GM18861 (cell line): ENCODE measurements around the gene SIVA1.

ENCODE experiments used
- ATAC-seq: cut with Tn5 transposase; IDR thresholded peaks from one replicate; pipeline ENCODE4 v1.9.1; 2021; ENCODE audit not compliant: unreplicated experiment

The SIVA1 gene

GRCh38 chr14:104806625-104807465, 53.9 kb downstream of the SIVA1 start:
- ATAC-seq = no peak

- no peak for ATAC-seq
Measured at GRCh38 chr14:104808456-104808855, 55.5 kb downstream of the SIVA1 start.
